ENCODE data around the gene TDRD9.
A peak's percentile ranks its signal among the peaks of the same experiment; 100 is the strongest.

TDRD9 gene

GRCh38 chr14:104014764-104015163 is 86.5 kb downstream of the TDRD9 start:
- Histone ChIP-seq H2BK5ac (ENCODE audit: low read depth, low read length, poor library complexity) (no peak overlapping the region), H3K36me3 (ENCODE audit: control insufficient read depth in 1 of 2, insufficient read depth in 2 of 2, low read length in 2 of 2) (no peaks in the 10 kb centered on the region), H2AK5ac (ENCODE audit: low read length) (no peak overlapping the region), H3K79me1 (ENCODE audit: low read length) (no peaks in the 10 kb centered on the region), H3K4me1 (ENCODE audit: control insufficient read depth in 1 of 2, insufficient read depth in 2 of 2, low read length in 2 of 2) (no peaks in the 10 kb centered on the region), H4K12ac (ENCODE audit: low read depth, low read length) (no peak overlapping the region), H3K18ac (ENCODE audit: low read length) (no peak overlapping the region), H3K4me2 (ENCODE audit: low read length) (no peak overlapping the region), H4K8ac (ENCODE audit: low read depth, low read length) (no peak overlapping the region), H3K23ac (ENCODE audit: low read length) (no peak overlapping the region), H2BK12ac (ENCODE audit: low read length) (no peak overlapping the region), H2BK120ac (ENCODE audit: insufficient read depth, low read length, poor library complexity) (no peak overlapping the region), H3K27ac (ENCODE audit: low read depth, low read length) (no peak overlapping the region), H3K79me2 (ENCODE audit: control insufficient read depth, insufficient read depth, low read length, poor library complexity) (no peaks in the 10 kb centered on the region), H3K9ac (ENCODE audit: low read length) (no peak overlapping the region), H3K27me3 (ENCODE audit: insufficient read depth, low read length) (no peaks in the 10 kb centered on the region), H3K14ac (ENCODE audit: low read length) (no peak overlapping the region), H3K4me3 (ENCODE audit: low read depth, low read length) (no peak overlapping the region), H4K91ac (ENCODE audit: low read depth, low read length) (no peak overlapping the region), H3K4ac (ENCODE audit: low read depth, low read length) (no peak overlapping the region), H2AFZ (ENCODE audit: insufficient read depth, low read length, poor library complexity) (no peak overlapping the region), H3K9me3 (ENCODE audit: insufficient read depth, low read depth, low read length) (peaks cover 3% of the 10 kb centered on the region)
- no peak for DNase-seq
- no CpG with 5 or more reads among the region's 5 CpGs for WGBS (ENCODE audit: extremely low coverage, insufficient coverage, insufficient read length)

- Histone ChIP-seq H3K18ac (ENCODE audit: low read length) (no peak overlapping the region), H3K79me1 (ENCODE audit: low read length) (no peaks in the 10 kb centered on the region), H2AK5ac (ENCODE audit: low read length) (no peak overlapping the region), H3K27me3 (ENCODE audit: insufficient read depth, low read length) (no peaks in the 10 kb centered on the region), H4K8ac (ENCODE audit: low read depth, low read length) (no peak overlapping the region), H4K12ac (ENCODE audit: low read depth, low read length) (no peak overlapping the region), H2AFZ (ENCODE audit: insufficient read depth, low read length, poor library complexity) (no peak overlapping the region), H3K23ac (ENCODE audit: low read length) (no peak overlapping the region), H3K4me3 (ENCODE audit: low read depth, low read length) (no peak overlapping the region), H3K4me1 (ENCODE audit: control insufficient read depth in 1 of 2, insufficient read depth in 2 of 2, low read length in 2 of 2) (no peaks in the 10 kb centered on the region), H3K79me2 (ENCODE audit: control insufficient read depth, insufficient read depth, low read length, poor library complexity) (no peaks in the 10 kb centered on the region), H3K9me3 (ENCODE audit: insufficient read depth, low read depth, low read length) (peaks cover 2% of the 10 kb centered on the region), H2BK5ac (ENCODE audit: low read depth, low read length, poor library complexity) (no peak overlapping the region), H3K9ac (ENCODE audit: low read length) (no peak overlapping the region), H3K14ac (ENCODE audit: low read length) (no peak overlapping the region), H3K4ac (ENCODE audit: low read depth, low read length) (no peak overlapping the region), H2BK120ac (ENCODE audit: insufficient read depth, low read length, poor library complexity) (no peak overlapping the region), H3K36me3 (ENCODE audit: control insufficient read depth in 1 of 2, insufficient read depth in 2 of 2, low read length in 2 of 2) (no peaks in the 10 kb centered on the region), H2BK12ac (ENCODE audit: low read length) (no peak overlapping the region), H4K91ac (ENCODE audit: low read depth, low read length) (no peak overlapping the region), H3K4me2 (ENCODE audit: low read length) (no peak overlapping the region), H3K27ac (ENCODE audit: low read depth, low read length) (no peak overlapping the region)
- DNase-seq, result peak; percentile 35 to 69
- no CpG with 5 or more reads among the region's 11 CpGs for WGBS (ENCODE audit: extremely low coverage, insufficient coverage, insufficient read length)
Measured at GRCh38 chr14:104016873-104017650, 88.8 kb downstream of the TDRD9 start.

GRCh38 chr14:104019029-104019428 is 90.8 kb downstream of the TDRD9 start:
- Histone ChIP-seq H2AFZ (ENCODE audit: insufficient read depth, low read length, poor library complexity) (no peak overlapping the region), H4K12ac (ENCODE audit: low read depth, low read length) (no peak overlapping the region), H3K4me2 (ENCODE audit: low read length) (no peak overlapping the region), H3K4ac (ENCODE audit: low read depth, low read length) (no peak overlapping the region), H4K8ac (ENCODE audit: low read depth, low read length) (no peak overlapping the region), H2BK120ac (ENCODE audit: insufficient read depth, low read length, poor library complexity) (no peak overlapping the region), H3K4me3 (ENCODE audit: low read depth, low read length) (no peak overlapping the region), H3K27me3 (ENCODE audit: insufficient read depth, low read length) (no peaks in the 10 kb centered on the region), H3K9me3 (ENCODE audit: insufficient read depth, low read depth, low read length) (peaks cover 2% of the 10 kb centered on the region), H3K23ac (ENCODE audit: low read length) (no peak overlapping the region), H3K27ac (ENCODE audit: low read depth, low read length) (no peak overlapping the region), H3K4me1 (ENCODE audit: control insufficient read depth in 1 of 2, insufficient read depth in 2 of 2, low read length in 2 of 2) (no peaks in the 10 kb centered on the region), H3K18ac (ENCODE audit: low read length) (no peak overlapping the region), H3K79me1 (ENCODE audit: low read length) (no peaks in the 10 kb centered on the region), H3K14ac (ENCODE audit: low read length) (no peak overlapping the region), H3K36me3 (ENCODE audit: control insufficient read depth in 1 of 2, insufficient read depth in 2 of 2, low read length in 2 of 2) (no peaks in the 10 kb centered on the region), H3K9ac (ENCODE audit: low read length) (no peak overlapping the region), H4K91ac (ENCODE audit: low read depth, low read length) (no peak overlapping the region), H2AK5ac (ENCODE audit: low read length) (no peak overlapping the region), H2BK12ac (ENCODE audit: low read length) (no peak overlapping the region), H2BK5ac (ENCODE audit: low read depth, low read length, poor library complexity) (no peak overlapping the region), H3K79me2 (ENCODE audit: control insufficient read depth, insufficient read depth, low read length, poor library complexity) (no peaks in the 10 kb centered on the region)
- no CpG with 5 or more reads among the region's 1 CpG for WGBS (ENCODE audit: extremely low coverage, insufficient coverage, insufficient read length)
- no peak for DNase-seq

- Histone ChIP-seq H3K4me1 (ENCODE audit: control insufficient read depth in 1 of 2, insufficient read depth in 2 of 2, low read length in 2 of 2) (no peaks in the 10 kb centered on the region), H2BK120ac (ENCODE audit: insufficient read depth, low read length, poor library complexity) (no peak overlapping the region)
- WGBS (ENCODE audit: extremely low coverage, insufficient coverage, insufficient read length), result no CpG with 5 or more reads among the region's 7 CpGs
Measured at GRCh38 chr14:104019806-104020205, 91.5 kb downstream of the TDRD9 start.

More at GRCh38 chr14:104019806-104020205, 91.5 kb downstream of the TDRD9 start:
- H2AK5ac ChIP-seq (ENCODE audit: low read length), result no peak overlapping the region
- no peaks in the 10 kb centered on the region for H3K79me1 ChIP-seq (ENCODE audit: low read length)
- no peak overlapping the region for H3K27ac ChIP-seq (ENCODE audit: low read depth, low read length)
- no peak overlapping the region for H3K23ac ChIP-seq (ENCODE audit: low read length)
- H4K91ac ChIP-seq (ENCODE audit: low read depth, low read length), result no peak overlapping the region
- H3K79me2 ChIP-seq (ENCODE audit: control insufficient read depth, insufficient read depth, low read length, poor library complexity), result no peaks in the 10 kb centered on the region
- H4K12ac ChIP-seq (ENCODE audit: low read depth, low read length), result no peak overlapping the region
- no peak overlapping the region for H2AFZ ChIP-seq (ENCODE audit: insufficient read depth, low read length, poor library complexity)
- H4K8ac ChIP-seq (ENCODE audit: low read depth, low read length), result no peak overlapping the region
- no peak for DNase-seq
- H2BK12ac ChIP-seq (ENCODE audit: low read length), result no peak overlapping the region
- H3K14ac ChIP-seq (ENCODE audit: low read length), result no peak overlapping the region
- H3K18ac ChIP-seq (ENCODE audit: low read length), result no peak overlapping the region
- peaks cover 2% of the 10 kb centered on the region for H3K9me3 ChIP-seq (ENCODE audit: insufficient read depth, low read depth, low read length)
- no peaks in the 10 kb centered on the region for H3K27me3 ChIP-seq (ENCODE audit: insufficient read depth, low read length)
- no peaks in the 10 kb centered on the region for H3K36me3 ChIP-seq (ENCODE audit: control insufficient read depth in 1 of 2, insufficient read depth in 2 of 2, low read length in 2 of 2)
- no peak overlapping the region for H3K4me2 ChIP-seq (ENCODE audit: low read length)
- no peak overlapping the region for H3K4me3 ChIP-seq (ENCODE audit: low read depth, low read length)
- H3K9ac ChIP-seq (ENCODE audit: low read length), result no peak overlapping the region
- H2BK5ac ChIP-seq (ENCODE audit: low read depth, low read length, poor library complexity), result no peak overlapping the region
- H3K4ac ChIP-seq (ENCODE audit: low read depth, low read length), result no peak overlapping the region

All from trophoblast cell (in vitro differentiated cells and primary cell).